NB4 (cell line): ENCODE data around the gene PPM1N.

ENCODE experiments used
- DNase-seq: peaks from one replicate; pipeline ENCODE4 v3.0.0; 2010; ENCODE audit warnings: low read depth
- H3K4me3 ChIP-seq: one replicate; pipeline ENCODE4 v1.5.1; 2011; ENCODE audit warnings: mild to moderate bottlenecking, low read depth, low read length, moderate library complexity
- MYC ChIP-seq: IDR thresholded peaks from 2 replicates; pipeline ENCODE4 v1.6.1; 2011; ENCODE audit warnings: low read depth, low read length
- POLR2A ChIP-seq: IDR thresholded peaks from 2 replicates; pipeline ENCODE4 v1.6.1; 2011; ENCODE audit warnings: mild to moderate bottlenecking; ENCODE audit not compliant: insufficient read length; ENCODE audit errors: extremely low read depth
- TF ChIP-seq, protein P1 (sequence below): IDR thresholded peaks from one replicate; pipeline ENCODE4 v1.5.1; 2012; ENCODE audit warnings: low read depth, low read length
- TF ChIP-seq, protein P2 (sequence below): IDR thresholded peaks from 2 replicates; pipeline ENCODE4 v1.6.1; 2011; ENCODE audit warnings: low read depth, low read length

The PPM1N gene

DNA sequence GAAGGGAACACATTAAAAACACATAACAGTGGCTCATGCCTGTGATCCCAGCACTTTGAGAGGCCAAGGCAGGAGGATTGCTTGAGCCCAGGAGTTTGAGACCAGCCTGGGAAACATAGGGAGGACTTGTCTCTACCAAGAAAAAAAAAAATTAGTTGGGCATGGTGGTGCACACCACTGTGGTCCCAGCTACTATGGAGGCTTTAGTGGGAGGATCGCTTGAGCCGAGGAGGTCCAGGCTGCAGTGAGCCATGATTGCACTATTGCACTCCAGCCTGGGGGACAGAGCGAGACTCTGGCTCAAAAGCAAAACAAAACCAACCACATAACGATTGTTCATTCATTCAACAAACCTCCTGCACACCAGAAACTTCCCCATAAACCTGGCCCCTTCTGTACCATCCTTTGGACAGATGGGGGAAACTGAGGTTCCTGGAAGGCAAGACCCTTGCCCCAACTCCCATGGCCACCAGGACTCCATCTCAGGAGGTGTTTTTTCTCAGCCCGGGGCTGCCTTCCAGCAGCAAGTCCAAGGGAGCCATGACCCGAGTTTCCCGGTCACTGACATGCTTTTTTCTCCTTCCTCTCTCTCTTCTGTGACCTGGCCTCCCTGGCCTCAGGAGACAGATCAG, 26.2 kb upstream of the PPM1N start:
- no peak overlapping the region for H3K4me3 ChIP-seq
- no peak for DNase-seq
- TF ChIP-seq POLR2A (no peak), MYC (no peak)
- TF ChIP-seq, protein P1, sequence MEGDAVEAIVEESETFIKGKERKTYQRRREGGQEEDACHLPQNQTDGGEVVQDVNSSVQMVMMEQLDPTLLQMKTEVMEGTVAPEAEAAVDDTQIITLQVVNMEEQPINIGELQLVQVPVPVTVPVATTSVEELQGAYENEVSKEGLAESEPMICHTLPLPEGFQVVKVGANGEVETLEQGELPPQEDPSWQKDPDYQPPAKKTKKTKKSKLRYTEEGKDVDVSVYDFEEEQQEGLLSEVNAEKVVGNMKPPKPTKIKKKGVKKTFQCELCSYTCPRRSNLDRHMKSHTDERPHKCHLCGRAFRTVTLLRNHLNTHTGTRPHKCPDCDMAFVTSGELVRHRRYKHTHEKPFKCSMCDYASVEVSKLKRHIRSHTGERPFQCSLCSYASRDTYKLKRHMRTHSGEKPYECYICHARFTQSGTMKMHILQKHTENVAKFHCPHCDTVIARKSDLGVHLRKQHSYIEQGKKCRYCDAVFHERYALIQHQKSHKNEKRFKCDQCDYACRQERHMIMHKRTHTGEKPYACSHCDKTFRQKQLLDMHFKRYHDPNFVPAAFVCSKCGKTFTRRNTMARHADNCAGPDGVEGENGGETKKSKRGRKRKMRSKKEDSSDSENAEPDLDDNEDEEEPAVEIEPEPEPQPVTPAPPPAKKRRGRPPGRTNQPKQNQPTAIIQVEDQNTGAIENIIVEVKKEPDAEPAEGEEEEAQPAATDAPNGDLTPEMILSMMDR: no peak
- TF ChIP-seq, protein P2, sequence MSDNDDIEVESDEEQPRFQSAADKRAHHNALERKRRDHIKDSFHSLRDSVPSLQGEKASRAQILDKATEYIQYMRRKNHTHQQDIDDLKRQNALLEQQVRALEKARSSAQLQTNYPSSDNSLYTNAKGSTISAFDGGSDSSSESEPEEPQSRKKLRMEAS: no peak

DNA sequence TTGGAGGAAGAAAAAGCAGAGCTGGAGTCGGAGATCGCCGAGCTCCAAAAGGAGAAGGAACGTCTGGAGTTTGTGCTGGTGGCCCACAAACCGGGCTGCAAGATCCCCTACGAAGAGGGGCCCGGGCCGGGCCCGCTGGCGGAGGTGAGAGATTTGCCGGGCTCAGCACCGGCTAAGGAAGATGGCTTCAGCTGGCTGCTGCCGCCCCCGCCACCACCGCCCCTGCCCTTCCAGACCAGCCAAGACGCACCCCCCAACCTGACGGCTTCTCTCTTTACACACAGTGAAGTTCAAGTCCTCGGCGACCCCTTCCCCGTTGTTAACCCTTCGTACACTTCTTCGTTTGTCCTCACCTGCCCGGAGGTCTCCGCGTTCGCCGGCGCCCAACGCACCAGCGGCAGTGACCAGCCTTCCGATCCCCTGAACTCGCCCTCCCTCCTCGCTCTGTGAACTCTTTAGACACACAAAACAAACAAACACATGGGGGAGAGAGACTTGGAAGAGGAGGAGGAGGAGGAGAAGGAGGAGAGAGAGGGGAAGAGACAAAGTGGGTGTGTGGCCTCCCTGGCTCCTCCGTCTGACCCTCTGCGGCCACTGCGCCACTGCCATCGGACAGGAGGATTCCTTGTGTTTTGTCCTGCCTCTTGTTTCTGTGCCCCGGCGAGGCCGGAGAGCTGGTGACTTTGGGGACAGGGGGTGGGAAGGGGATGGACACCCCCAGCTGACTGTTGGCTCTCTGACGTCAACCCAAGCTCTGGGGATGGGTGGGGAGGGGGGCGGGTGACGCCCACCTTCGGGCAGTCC, 25.5 kb upstream of the PPM1N start:
- no peak overlapping the region for H3K4me3 ChIP-seq
- no peak for DNase-seq
- TF ChIP-seq MYC (no peak), POLR2A (no peak)
- TF ChIP-seq, protein P1: no peak
- TF ChIP-seq, protein P2: no peak

DNA sequence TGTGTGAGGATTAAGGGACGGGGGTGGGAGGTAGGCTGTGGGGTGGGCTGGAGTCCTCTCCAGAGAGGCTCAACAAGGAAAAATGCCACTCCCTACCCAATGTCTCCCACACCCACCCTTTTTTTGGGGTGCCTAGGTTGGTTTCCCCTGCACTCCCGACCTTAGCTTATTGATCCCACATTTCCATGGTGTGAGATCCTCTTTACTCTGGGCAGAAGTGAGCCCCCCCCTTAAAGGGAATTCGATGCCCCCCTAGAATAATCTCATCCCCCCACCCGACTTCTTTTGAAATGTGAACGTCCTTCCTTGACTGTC, 24.9 kb upstream of the PPM1N start:
- DNase-seq: no peak
- TF ChIP-seq, protein P1: no peak
- TF ChIP-seq, protein P2: no peak
- TF ChIP-seq POLR2A (no peak), MYC (no peak)
- no peak overlapping the region for H3K4me3 ChIP-seq

DNA sequence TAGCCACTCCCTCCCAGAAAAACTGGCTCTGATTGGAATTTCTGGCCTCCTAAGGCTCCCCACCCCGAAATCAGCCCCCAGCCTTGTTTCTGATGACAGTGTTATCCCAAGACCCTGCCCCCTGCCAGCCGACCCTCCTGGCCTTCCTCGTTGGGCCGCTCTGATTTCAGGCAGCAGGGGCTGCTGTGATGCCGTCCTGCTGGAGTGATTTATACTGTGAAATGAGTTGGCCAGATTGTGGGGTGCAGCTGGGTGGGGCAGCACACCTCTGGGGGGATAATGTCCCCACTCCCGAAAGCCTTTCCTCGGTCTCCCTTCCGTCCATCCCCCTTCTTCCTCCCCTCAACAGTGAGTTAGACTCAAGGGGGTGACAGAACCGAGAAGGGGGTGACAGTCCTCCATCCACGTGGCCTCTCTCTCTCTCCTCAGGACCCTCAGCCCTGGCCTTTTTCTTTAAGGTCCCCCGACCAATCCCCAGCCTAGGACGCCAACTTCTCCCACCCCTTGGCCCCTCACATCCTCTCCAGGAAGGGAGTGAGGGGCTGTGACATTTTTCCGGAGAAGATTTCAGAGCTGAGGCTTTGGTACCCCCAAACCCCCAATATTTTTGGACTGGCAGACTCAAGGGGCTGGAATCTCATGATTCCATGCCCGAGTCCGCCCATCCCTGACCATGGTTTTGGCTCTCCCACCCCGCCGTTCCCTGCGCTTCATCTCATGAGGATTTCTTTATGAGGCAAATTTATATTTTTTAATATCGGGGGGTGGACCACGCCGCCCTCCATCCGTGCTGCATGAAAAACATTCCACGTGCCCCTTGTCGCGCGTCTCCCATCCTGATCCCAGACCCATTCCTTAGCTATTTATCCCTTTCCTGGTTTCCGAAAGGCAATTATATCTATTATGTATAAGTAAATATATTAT, 24.3 kb upstream of the PPM1N start:
- no peak for DNase-seq
- no peak overlapping the region for H3K4me3 ChIP-seq
- TF ChIP-seq MYC (no peak), POLR2A (no peak)
- TF ChIP-seq, protein P1: no peak
- TF ChIP-seq, protein P2: no peak

DNA sequence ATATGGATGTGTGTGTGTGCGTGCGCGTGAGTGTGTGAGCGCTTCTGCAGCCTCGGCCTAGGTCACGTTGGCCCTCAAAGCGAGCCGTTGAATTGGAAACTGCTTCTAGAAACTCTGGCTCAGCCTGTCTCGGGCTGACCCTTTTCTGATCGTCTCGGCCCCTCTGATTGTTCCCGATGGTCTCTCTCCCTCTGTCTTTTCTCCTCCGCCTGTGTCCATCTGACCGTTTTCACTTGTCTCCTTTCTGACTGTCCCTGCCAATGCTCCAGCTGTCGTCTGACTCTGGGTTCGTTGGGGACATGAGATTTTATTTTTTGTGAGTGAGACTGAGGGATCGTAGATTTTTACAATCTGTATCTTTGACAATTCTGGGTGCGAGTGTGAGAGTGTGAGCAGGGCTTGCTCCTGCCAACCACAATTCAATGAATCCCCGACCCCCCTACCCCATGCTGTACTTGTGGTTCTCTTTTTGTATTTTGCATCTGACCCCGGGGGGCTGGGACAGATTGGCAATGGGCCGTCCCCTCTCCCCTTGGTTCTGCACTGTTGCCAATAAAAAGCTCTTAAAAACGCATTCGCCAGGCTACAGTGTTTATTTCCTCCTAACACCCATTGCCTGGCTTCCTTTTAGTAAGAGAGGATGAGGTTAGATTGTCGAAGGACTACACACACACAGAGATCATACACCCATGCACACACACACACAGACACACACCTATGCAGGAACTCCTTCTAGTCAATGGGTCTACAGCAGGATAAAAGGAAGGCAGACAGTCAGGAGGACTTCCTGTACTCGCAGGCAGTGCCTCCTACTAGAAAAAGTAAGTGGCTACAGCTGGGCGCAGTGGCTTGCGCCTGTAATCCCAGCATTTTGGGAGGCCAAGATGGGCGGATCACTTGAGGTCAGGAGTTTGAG, 23.4 kb upstream of the PPM1N start:
- H3K4me3 ChIP-seq: no peak overlapping the region
- TF ChIP-seq, protein P2: no peak
- TF ChIP-seq POLR2A: no peak
- TF ChIP-seq, protein P1: no peak
- no peak for DNase-seq
